Dendritic cell treated with granulocyte-macrophage colony-stimulating factor and Interleukin-4, amounts not matched to agents 40 ng/mL and 50 ng/mL, for 4 days (primary cell): ENCODE data around the gene NCOA7.
"Not testable (repeated sequence)": the region's sequence is repeated elsewhere in the genome, so short reads cannot be mapped to it uniquely, and the experiment has no call there.

Source experiments
- H3K27ac Mint-ChIP-seq: one replicate; pipeline ENCODE4 v1.8.0; 2022; ENCODE audit warnings: mild to moderate bottlenecking, mixed read lengths
- H3K27me3 Mint-ChIP-seq: one replicate; pipeline ENCODE4 v1.8.0; 2022; ENCODE audit warnings: mild to moderate bottlenecking, mixed read lengths
- H3K36me3 Mint-ChIP-seq: one replicate; pipeline ENCODE4 v1.8.0; 2022; ENCODE audit warnings: low read depth, mixed read lengths
- H3K4me1 Mint-ChIP-seq: one replicate; pipeline ENCODE4 v1.8.0; 2022; ENCODE audit warnings: low read depth, mixed read lengths
- H3K4me3 Mint-ChIP-seq: one replicate; pipeline ENCODE4 v1.8.0; 2022; ENCODE audit warnings: mild to moderate bottlenecking, moderate library complexity, mixed read lengths
- H3K9me3 Mint-ChIP-seq: one replicate; pipeline ENCODE4 v1.8.0; 2022; ENCODE audit warnings: mixed read lengths
- intact Hi-C: fragments of 100-400 bp; cut with micrococcal nuclease; formaldehyde crosslinking; loops from one replicate; pipeline ENCODE4 v1.15.0; 2022

Gene NCOA7

GRCh38 chr6:125918230-125918629, 127.5 kb downstream of the NCOA7 start:
- H3K27ac Mint-ChIP-seq: peak overlapping the region; percentile 72
- H3K4me3 Mint-ChIP-seq: no peak overlapping the region
- H3K9me3 Mint-ChIP-seq: no peaks in the 10 kb centered on the region
- peaks cover 65% of the 10 kb centered on the region for H3K36me3 Mint-ChIP-seq
- H3K27me3 Mint-ChIP-seq: no peaks in the 10 kb centered on the region
- H3K4me1 Mint-ChIP-seq: peaks cover 21% of the 10 kb centered on the region
- intact Hi-C loops: no loop called here

- H3K4me3 Mint-ChIP-seq: peak overlapping the region; percentile 73
- intact Hi-C loops: no loop called here
These were observed 128.2 kb downstream of the NCOA7 start for GRCh38 chr6:125918681-125919566.

GRCh38 chr6:125919618-125920017, 128.9 kb downstream of the NCOA7 start:
- H3K27me3 Mint-ChIP-seq: no peaks in the 10 kb centered on the region
- intact Hi-C loops: loop anchor here (5.0 kb wide), 1 partner anchor 38 kb away; the partner anchor contains the start of gene HINT3
- peak overlapping the region; percentile 72 for H3K27ac Mint-ChIP-seq
- H3K9me3 Mint-ChIP-seq: no peaks in the 10 kb centered on the region
- peaks cover 68% of the 10 kb centered on the region for H3K36me3 Mint-ChIP-seq
- no peak overlapping the region for H3K4me3 Mint-ChIP-seq
- H3K4me1 Mint-ChIP-seq: peaks cover 29% of the 10 kb centered on the region

More at GRCh38 chr6:125918681-125919566, 128.2 kb downstream of the NCOA7 start:
- Mint-ChIP-seq H3K27me3 (no peaks in the 10 kb centered on the region), H3K27ac (peak overlapping the region; percentile 72), H3K4me1 (peaks cover 28% of the 10 kb centered on the region), H3K9me3 (no peaks in the 10 kb centered on the region), H3K36me3 (peaks cover 65% of the 10 kb centered on the region)

DNA sequence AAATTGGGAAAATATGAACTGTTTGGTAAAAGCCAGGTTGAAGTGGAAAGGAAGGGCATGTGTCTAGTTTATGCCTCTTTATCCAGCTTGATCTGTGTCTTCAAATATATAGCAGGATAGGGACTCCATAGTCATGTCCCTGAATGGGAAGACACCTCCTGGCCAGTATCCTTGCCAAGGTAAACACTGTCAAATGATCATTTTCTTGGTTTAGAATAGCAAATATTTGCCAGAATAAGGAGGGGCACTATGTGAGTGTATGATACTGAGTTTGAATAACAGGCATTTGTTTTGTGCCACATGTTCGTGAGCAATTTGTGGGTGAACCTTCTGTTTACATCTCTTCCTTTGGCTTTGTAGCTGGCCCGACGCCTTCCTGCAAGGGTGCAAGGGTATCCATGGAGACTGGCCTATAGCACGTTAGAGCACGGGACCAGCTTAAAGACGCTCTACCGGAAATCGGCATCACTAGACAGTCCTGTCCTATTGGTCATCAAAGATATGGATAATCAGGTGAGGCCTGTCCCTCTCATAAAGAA, 131.6 kb downstream of the NCOA7 start:
- H3K9me3 Mint-ChIP-seq: no peaks in the 10 kb centered on the region
- H3K27ac Mint-ChIP-seq: no peak overlapping the region
- H3K4me1 Mint-ChIP-seq: peaks cover 29% of the 10 kb centered on the region
- intact Hi-C loops: loop anchor here (5.0 kb wide), 1 partner anchor 35 kb away; the partner anchor contains the start of gene HINT3
- H3K36me3 Mint-ChIP-seq: peaks cover 59% of the 10 kb centered on the region
- H3K4me3 Mint-ChIP-seq: no peak overlapping the region
- H3K27me3 Mint-ChIP-seq: no peaks in the 10 kb centered on the region

GRCh38 chr6:125923366-125923877, 132.7 kb downstream of the NCOA7 start:
- Mint-ChIP-seq H3K4me1 (peaks cover 34% of the 10 kb centered on the region), H3K9me3 (no peaks in the 10 kb centered on the region), H3K27me3 (no peaks in the 10 kb centered on the region), H3K27ac (no peak overlapping the region), H3K36me3 (peaks cover 64% of the 10 kb centered on the region), H3K4me3 (no peak overlapping the region)
- intact Hi-C loops: loop anchor here (5.0 kb wide), 1 partner anchor 34 kb away; the partner anchor contains the start of gene HINT3

DNA sequence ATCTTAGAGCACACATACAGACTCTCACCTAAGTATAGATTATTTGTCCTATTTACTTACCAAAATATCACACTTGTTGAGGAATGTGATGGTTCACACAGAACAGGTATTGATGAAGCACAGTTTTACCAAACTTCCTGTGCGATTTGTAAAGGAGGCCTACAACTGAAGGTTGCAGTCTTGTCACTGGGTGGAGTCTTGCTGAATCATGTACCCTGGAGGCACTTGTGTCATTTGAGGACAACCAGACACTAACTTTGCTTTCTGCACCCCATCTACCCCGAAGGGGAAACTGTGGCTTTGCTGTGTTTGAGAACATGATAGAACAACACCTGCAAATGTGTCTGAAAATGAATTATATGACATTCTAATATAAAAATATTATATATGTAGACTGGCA, 133.4 kb downstream of the NCOA7 start:
- Mint-ChIP-seq H3K4me3 (no peak overlapping the region), H3K27me3 (no peaks in the 10 kb centered on the region), H3K27ac (no peak overlapping the region), H3K36me3 (peaks cover 71% of the 10 kb centered on the region), H3K9me3 (no peaks in the 10 kb centered on the region), H3K4me1 (peaks cover 26% of the 10 kb centered on the region)
- intact Hi-C loops: loop anchor here (5.0 kb wide), 1 partner anchor 33 kb away; the partner anchor contains the start of gene HINT3

GRCh38 chr6:125924697-125925358, 134.1 kb downstream of the NCOA7 start:
- no peak overlapping the region for H3K27ac Mint-ChIP-seq
- no peak overlapping the region for H3K4me3 Mint-ChIP-seq
- H3K36me3 Mint-ChIP-seq: peaks cover 71% of the 10 kb centered on the region
- H3K27me3 Mint-ChIP-seq: no peaks in the 10 kb centered on the region
- intact Hi-C loops: loop anchor here (5.0 kb wide), 1 partner anchor 32 kb away; the partner anchor contains the start of gene HINT3
- no peaks in the 10 kb centered on the region for H3K9me3 Mint-ChIP-seq
- peaks cover 24% of the 10 kb centered on the region for H3K4me1 Mint-ChIP-seq

DNA sequence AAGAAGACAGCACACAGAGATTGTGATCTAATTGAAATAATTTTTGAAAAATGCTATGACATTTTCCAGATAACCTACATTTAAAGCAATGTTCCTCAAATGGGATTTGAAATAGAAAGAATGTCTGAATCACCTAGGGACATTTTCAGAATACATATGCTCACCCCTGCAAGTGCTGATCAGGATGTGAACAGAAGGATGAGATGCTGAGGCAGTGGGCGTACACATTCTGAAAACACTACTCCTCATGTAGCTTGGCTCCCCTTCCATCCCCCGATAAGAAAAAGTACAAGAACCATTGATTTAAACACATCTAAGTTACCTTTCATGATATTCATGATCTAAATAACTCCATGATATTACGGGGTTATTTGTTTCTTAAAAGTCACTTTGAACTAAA, 136.0 kb downstream of the NCOA7 start:
- H3K27ac Mint-ChIP-seq: no peak overlapping the region
- H3K4me3 Mint-ChIP-seq: no peak overlapping the region
- H3K27me3 Mint-ChIP-seq: no peaks in the 10 kb centered on the region
- intact Hi-C loops: no loop called here
- H3K4me1 Mint-ChIP-seq: peaks cover 20% of the 10 kb centered on the region
- no peaks in the 10 kb centered on the region for H3K9me3 Mint-ChIP-seq
- H3K36me3 Mint-ChIP-seq: peaks cover 67% of the 10 kb centered on the region

DNA sequence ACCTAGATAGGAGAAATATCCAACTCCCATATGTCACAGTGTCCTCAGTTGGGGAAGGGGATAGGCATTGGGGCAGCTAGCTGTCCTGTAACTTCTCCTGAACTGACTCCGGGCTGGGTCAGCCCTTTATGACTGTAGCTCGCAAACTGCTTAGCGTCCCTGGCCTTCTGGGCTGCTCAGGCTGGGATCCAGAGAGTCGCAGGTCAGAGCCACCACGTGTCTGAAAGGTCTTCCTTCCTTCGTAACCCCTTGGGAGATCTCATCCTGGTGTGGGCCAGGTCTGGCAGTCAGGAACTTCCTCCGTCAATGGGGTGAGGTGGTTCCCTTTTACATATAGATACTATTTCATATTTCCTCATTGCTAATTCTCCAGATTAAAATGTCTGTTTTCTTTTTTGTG, 137.0 kb downstream of the NCOA7 start:
- no peaks in the 10 kb centered on the region for H3K27me3 Mint-ChIP-seq
- H3K4me1 Mint-ChIP-seq: peaks cover 20% of the 10 kb centered on the region
- intact Hi-C loops: no loop called here
- H3K4me3 Mint-ChIP-seq: no peak overlapping the region
- H3K9me3 Mint-ChIP-seq: no peaks in the 10 kb centered on the region
- peaks cover 61% of the 10 kb centered on the region for H3K36me3 Mint-ChIP-seq
- H3K27ac Mint-ChIP-seq: no peak overlapping the region

DNA sequence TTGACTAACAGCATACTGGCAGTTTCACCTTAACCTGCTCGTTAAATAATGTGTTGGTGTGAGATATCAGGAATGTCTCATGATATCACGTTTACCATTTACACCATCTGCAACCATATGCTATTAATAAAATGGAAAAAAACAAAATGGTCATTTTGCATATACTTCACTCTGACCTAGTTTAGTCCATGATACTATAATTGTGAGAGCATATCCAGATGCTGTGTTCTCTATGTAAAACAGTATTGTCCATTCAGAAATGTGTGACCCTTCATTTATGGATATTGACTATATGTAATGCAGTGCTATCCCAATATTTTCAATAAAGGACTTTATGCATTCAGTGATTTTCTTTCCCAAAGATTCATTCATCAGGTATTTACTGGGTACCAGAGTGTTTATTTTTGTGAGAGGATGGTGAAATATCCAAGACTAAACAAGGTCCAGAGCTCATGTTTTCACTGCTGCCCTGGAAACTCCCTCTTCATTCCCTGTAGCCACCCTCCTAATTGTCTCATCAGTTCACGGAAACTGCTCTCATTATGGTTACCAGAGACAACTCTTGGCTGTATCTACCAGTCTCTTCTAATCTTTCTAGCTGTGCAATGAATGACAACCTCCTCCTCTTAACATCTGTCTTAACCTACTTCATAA, 140.1 kb downstream of the NCOA7 start:
- no peaks in the 10 kb centered on the region for H3K9me3 Mint-ChIP-seq
- no peak overlapping the region for H3K4me3 Mint-ChIP-seq
- no peak overlapping the region for H3K27ac Mint-ChIP-seq
- intact Hi-C loops: no loop called here
- no peaks in the 10 kb centered on the region for H3K27me3 Mint-ChIP-seq
- H3K36me3 Mint-ChIP-seq: peaks cover 45% of the 10 kb centered on the region
- peaks cover 8% of the 10 kb centered on the region for H3K4me1 Mint-ChIP-seq

DNA sequence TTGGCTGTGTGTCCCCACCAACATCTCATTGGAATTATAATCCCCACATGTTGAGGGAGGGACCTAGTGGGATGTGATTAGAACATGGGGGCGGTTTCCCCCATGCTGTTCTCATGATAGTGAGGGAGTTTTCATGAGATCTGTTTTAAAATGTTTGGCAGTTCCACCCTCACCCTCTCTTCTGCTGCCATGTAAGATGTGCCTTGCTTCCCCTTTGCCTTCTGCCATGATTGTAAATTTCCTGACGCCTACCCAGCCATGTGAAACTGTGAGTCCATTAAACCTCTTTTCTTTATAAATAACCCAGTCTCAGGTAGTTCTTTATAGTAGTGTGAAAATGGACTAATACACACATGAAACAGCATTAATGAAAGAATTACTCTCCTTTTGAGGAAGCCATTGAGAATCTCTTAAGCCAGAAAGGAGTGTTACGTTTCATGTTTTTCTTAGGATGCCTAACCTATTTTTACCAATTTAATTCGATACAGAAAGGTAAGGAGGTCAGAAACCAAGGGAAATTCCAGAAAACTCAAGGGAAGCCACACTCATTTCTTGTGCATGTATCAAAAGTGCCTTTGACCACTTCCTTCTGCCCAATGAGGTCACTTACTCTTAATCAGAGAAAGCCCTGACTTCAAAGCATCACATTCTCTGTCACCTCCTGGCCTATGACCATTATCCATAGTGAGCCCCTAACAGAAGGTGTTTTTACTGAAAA, 141.1 kb downstream of the NCOA7 start:
- Mint-ChIP-seq H3K4me3 (no peak overlapping the region), H3K27ac (no peak overlapping the region), H3K27me3 (no peaks in the 10 kb centered on the region), H3K4me1 (peaks cover 8% of the 10 kb centered on the region), H3K36me3 (peaks cover 41% of the 10 kb centered on the region), H3K9me3 (no peaks in the 10 kb centered on the region)
- intact Hi-C loops: no loop called here

DNA sequence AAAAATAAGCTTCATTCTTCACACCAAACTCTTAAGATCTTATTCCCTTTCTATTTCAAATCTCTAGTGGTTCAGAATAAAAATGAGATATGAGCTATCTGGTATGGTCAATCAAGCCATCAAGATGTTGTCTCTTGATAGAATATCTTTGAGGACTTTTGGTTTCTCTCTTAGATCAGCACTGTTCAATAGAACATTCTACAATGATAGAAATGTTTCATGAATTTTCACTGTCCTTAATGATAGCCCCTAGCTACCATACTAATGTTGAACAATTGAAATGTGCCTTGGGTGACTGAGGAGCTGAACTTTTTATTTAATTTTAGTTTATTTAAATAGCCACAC, 141.7 kb downstream of the NCOA7 start:
- intact Hi-C loops: no loop called here
- no peak overlapping the region for H3K27ac Mint-ChIP-seq
- no peaks in the 10 kb centered on the region for H3K27me3 Mint-ChIP-seq

GRCh38 chr6:125935520-125935919, 144.8 kb downstream of the NCOA7 start:
- H3K4me1 Mint-ChIP-seq: not testable (repeated sequence)

More for the DNA sequence above, 141.7 kb downstream of the NCOA7 start:
- no peak overlapping the region for H3K4me3 Mint-ChIP-seq
- H3K4me1 Mint-ChIP-seq: peaks cover 8% of the 10 kb centered on the region
- H3K36me3 Mint-ChIP-seq: peaks cover 37% of the 10 kb centered on the region
- H3K9me3 Mint-ChIP-seq: no peaks in the 10 kb centered on the region

More at GRCh38 chr6:125935520-125935919, 144.8 kb downstream of the NCOA7 start:
- H3K9me3 Mint-ChIP-seq, H3K4me3 Mint-ChIP-seq, intact Hi-C loops, H3K27me3 Mint-ChIP-seq, H3K27ac Mint-ChIP-seq: not testable (repeated sequence)
- H3K36me3 Mint-ChIP-seq: peaks cover 19% of the 10 kb centered on the region
